Progenitor cell of endocrine pancreas (in vitro differentiated cells): ENCODE data around the gene KCNQ5. TPM values are rescaled to one million over a fixed set of nuclear protein-coding genes. Genes with fewer than 3 reads are reported as not detected.

Experiments
- DNase-seq: peaks from one replicate; pipeline ENCODE4 v3.0.0; 2021; ENCODE audit warnings: low spot score; ENCODE audit not compliant: unreplicated experiment
- H3K27ac Mint-ChIP-seq: 2 replicates; pipeline ENCODE4 v1.8.0; 2021; ENCODE audit warnings: mild to moderate bottlenecking, moderate library complexity, mixed read lengths
- H3K27me3 Mint-ChIP-seq: 2 replicates; pipeline ENCODE4 v1.8.0; 2021; ENCODE audit warnings: mixed read lengths
- H3K36me3 Mint-ChIP-seq: 2 replicates; pipeline ENCODE4 v1.8.0; 2022; ENCODE audit warnings: mixed read lengths; ENCODE audit not compliant: insufficient read depth
- H3K4me1 Mint-ChIP-seq: 2 replicates; pipeline ENCODE4 v1.8.0; 2021; ENCODE audit warnings: low read depth, mixed read lengths
- H3K4me3 Mint-ChIP-seq: 2 replicates; pipeline ENCODE4 v1.8.0; 2021; ENCODE audit warnings: low read depth, mild to moderate bottlenecking, moderate library complexity, mixed read lengths
- H3K9me3 Mint-ChIP-seq: 2 replicates; pipeline ENCODE4 v1.8.0; 2021; ENCODE audit warnings: low read depth, mixed read lengths
- total RNA-seq: library from RNA; stranded (reverse); gene quantifications from 2 replicates; pipeline ENCODE4 v1.2.1, GENCODE V29; 2021
- TF ChIP-seq, protein P1 (sequence below): fragments of 200-600 bp; sonication (generic); IDR thresholded peaks from one replicate; pipeline ENCODE4 v1.5.0; 2021; ENCODE audit warnings: antibody characterized with exemption, mild to moderate bottlenecking; ENCODE audit not compliant: unreplicated experiment

KCNQ5 gene
- total RNA-seq, 1 donor from 2014 or later: 1.0 TPM

DNA sequence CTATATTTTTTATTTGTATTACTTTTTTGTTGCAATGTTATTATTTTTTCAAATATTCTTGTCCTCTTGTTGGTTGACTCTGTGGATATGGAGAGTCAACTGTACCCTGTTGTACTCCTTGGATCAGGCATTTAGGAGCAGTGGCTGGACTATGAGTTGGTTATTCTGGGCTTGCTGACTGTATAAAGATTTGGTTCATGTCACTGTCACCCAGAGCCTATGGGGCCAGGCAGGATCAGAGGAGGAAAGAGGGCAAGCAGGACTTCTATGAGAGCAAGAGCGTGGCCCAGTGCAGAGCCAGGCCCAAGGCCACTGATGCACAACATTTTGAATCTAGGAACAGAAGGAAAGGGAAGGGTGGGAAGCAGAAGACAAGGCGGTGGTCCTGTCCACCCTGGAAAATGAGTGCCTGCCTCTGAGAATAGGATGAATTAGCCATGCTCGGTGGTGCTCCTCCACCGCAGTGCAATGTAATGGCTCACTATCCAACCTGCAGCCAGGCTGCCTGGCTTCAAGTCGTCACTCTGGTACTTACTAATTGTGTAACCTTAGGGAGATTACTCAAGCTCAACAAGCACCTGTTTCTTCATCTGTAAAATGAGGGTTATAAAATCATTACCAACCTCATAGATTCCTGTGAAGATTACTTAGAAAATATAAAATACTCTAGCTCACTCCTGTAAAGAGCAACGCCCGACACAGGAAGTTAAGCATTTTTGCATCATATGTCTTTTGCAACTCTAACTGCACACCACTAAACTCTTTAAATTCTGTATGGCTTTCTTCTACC, 192.1 kb downstream of the KCNQ5 start:
- Mint-ChIP-seq H3K9me3 (no peaks in the 10 kb centered on the region), H3K36me3 (no peaks in the 10 kb centered on the region), H3K27me3 (no peaks in the 10 kb centered on the region), H3K27ac (no peak overlapping the region), H3K4me1 (no peaks in the 10 kb centered on the region), H3K4me3 (no peak overlapping the region)
- DNase-seq: no peak
- TF ChIP-seq, protein P1, sequence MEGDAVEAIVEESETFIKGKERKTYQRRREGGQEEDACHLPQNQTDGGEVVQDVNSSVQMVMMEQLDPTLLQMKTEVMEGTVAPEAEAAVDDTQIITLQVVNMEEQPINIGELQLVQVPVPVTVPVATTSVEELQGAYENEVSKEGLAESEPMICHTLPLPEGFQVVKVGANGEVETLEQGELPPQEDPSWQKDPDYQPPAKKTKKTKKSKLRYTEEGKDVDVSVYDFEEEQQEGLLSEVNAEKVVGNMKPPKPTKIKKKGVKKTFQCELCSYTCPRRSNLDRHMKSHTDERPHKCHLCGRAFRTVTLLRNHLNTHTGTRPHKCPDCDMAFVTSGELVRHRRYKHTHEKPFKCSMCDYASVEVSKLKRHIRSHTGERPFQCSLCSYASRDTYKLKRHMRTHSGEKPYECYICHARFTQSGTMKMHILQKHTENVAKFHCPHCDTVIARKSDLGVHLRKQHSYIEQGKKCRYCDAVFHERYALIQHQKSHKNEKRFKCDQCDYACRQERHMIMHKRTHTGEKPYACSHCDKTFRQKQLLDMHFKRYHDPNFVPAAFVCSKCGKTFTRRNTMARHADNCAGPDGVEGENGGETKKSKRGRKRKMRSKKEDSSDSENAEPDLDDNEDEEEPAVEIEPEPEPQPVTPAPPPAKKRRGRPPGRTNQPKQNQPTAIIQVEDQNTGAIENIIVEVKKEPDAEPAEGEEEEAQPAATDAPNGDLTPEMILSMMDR: no peak

DNA sequence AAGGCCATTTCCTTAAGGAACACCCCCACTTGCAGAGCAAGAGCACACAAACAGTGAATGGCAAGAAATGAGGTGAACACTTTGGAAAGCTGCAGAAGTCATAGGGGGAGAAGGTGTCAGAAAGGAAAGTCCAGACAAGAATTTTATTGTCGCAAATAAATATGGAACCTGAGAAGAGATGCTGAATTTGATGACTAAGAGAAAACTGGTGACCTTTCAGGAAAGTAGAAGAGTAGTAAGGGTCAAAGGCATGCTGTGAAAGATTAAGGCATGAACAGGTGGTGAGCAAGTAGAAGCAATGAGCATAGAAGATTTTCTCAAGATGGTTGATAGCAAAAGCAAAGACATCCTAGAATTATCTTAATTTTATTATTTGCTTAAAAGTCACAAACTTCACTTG, 194.2 kb downstream of the KCNQ5 start:
- H3K36me3 Mint-ChIP-seq: no peaks in the 10 kb centered on the region
- no peak for DNase-seq
- TF ChIP-seq, protein P1: no peak
- no peak overlapping the region for H3K4me3 Mint-ChIP-seq
- H3K4me1 Mint-ChIP-seq: no peaks in the 10 kb centered on the region
- H3K27me3 Mint-ChIP-seq: no peaks in the 10 kb centered on the region
- H3K27ac Mint-ChIP-seq: no peak overlapping the region
- no peaks in the 10 kb centered on the region for H3K9me3 Mint-ChIP-seq

DNA sequence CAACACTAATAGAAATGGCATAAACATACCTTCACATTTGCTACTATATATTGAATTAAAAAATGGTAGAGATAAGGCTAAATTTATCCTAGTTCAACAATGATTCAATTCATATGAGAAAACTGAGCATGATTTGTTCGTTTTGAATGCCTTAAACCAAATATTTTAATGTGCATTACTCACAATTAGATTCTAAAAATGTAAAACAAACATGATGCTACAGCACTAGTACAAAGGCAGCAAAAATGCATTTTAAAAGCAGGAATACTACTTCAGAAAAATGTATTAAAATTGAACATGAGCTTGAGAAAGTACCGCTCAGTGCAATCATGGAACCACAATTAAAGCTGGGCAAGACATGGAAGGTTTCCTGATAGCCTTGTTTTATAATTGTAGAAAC, 195.3 kb downstream of the KCNQ5 start:
- TF ChIP-seq, protein P1: no peak
- Mint-ChIP-seq H3K4me1 (no peaks in the 10 kb centered on the region), H3K36me3 (no peaks in the 10 kb centered on the region), H3K4me3 (no peak overlapping the region), H3K27me3 (no peaks in the 10 kb centered on the region), H3K27ac (no peak overlapping the region), H3K9me3 (no peaks in the 10 kb centered on the region)
- no peak for DNase-seq

DNA sequence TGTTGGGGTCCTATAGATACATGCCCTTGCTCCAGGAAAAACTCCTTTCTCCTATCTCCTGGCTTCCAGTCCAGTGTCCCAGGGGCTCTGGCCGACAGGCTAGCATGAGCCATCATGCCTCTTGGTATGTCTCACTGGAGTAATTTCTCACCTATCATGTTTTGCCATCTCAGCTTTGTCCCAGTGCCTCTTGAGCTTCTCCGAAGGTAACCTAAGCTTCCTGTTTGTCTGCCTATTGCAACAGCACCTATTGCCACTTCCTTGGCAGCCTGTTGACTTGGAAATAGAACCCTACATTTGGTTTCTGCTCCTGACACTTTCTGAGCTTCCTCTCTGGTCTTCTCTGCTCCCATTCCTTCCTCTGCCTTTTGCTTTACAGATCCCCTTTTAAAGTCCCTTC, 197.7 kb downstream of the KCNQ5 start:
- no peak overlapping the region for H3K4me3 Mint-ChIP-seq
- H3K36me3 Mint-ChIP-seq: no peaks in the 10 kb centered on the region
- TF ChIP-seq, protein P1: no peak
- DNase-seq: no peak
- no peaks in the 10 kb centered on the region for H3K9me3 Mint-ChIP-seq
- H3K27me3 Mint-ChIP-seq: no peaks in the 10 kb centered on the region
- no peaks in the 10 kb centered on the region for H3K4me1 Mint-ChIP-seq
- no peak overlapping the region for H3K27ac Mint-ChIP-seq

DNA sequence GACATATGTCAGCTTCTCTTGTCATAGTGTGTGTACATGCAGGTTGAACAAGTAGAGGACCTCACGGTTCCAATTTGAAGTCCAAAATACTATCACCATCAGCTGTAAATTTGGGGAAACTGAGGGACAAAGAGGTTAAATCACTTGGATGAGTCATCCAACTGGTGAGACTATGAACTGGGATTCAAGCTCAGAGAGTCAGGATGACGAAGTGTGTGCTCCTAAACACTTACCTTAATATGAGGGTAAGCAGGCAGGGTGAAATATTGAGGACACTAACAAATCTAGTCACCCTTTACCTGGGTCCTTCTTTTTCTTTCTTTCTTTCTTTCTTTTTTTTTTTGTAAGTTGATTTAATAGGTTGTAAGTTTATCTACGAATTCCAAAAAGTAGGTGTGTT, 198.3 kb downstream of the KCNQ5 start:
- TF ChIP-seq, protein P1: no peak
- Mint-ChIP-seq H3K27me3 (no peaks in the 10 kb centered on the region), H3K9me3 (no peaks in the 10 kb centered on the region), H3K4me1 (no peaks in the 10 kb centered on the region), H3K36me3 (no peaks in the 10 kb centered on the region), H3K4me3 (no peak overlapping the region), H3K27ac (no peak overlapping the region)
- no peak for DNase-seq
